ENCODE measurements around the gene RANBP1.

RANBP1 gene

DNA sequence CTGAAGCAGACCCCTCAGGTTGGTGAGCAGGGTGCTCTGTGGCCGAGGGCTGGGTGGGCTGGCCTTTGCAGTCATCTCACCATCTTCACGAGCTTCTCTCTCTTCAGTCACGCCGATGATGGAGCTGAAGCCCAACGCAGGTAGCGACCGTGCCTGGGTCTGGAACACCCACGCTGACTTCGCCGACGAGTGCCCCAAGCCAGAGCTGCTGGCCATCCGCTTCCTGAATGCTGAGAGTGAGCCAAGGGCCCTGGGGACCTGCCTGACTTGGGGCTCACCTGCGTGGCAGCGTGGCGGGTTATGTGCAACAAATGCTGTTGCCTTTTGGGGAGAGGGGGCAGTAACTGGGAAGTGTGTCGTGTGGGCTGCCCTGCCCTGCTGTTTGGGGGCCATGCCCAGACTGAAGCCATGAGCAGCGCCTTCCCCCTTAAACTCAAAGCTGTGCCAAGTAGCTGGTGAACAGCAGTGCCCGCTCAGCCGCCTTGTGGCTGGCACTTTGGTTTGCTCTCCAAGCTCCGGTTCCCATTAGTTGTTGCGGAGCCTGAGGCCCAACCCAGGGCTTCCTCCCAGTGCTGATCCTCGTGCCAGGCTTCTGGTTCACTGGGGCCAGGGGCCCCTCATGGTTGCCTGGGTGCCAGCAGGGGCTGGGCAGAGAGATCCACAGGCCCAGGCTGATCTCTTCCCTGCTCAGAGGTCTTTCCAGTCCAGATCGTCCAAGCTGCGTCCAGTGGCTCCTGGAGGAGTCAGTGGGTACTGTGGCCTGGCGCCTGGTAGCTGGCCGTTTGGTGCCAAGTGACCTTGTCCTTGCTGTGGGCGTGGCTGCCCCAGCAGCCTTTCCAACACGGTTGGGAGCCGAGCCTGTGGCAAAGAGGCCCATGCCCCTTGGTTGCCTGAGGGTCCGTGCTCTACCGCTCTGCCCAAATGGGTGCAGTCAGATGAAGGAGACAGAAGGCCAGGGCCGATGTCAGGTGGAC lies 9.6 kb downstream of the RANBP1 start:
- no peak for DNase-seq (ENCODE audit: low spot score)

DNA sequence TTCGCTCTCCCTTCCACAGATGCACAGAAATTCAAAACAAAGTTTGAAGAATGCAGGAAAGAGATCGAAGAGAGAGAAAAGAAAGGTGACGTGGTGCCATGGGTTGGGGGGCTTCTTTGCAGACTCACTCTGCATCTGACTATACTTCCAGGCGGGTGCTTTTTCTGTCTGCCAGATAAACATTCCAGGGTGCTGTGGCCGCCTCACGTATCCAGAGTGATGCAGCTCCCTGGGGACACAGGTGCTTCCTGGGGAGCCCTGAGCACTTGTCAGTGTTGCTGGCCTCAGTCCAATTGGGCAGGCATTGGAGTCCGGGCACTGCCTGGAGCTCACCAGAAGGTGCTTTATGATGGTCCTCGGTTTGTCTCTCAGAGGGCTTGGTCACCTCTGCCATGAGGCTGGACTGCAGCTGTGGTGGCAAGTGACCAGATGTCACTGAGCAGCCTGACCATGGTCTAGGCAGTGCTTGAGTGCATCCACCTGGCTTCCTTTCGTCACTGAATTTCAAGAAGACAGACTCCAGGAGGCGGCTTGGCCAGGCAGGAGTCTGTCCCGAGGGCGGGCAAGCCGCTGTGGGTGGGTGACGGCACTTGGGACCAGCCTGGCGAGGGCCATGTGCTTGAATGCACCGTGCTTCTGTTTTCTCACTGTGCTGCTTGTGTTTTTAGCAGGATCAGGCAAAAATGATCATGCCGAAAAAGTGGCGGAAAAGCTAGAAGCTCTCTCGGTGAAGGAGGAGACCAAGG lies 10.6 kb downstream of the RANBP1 start:
- no peak for DNase-seq (ENCODE audit: low spot score)

DNA sequence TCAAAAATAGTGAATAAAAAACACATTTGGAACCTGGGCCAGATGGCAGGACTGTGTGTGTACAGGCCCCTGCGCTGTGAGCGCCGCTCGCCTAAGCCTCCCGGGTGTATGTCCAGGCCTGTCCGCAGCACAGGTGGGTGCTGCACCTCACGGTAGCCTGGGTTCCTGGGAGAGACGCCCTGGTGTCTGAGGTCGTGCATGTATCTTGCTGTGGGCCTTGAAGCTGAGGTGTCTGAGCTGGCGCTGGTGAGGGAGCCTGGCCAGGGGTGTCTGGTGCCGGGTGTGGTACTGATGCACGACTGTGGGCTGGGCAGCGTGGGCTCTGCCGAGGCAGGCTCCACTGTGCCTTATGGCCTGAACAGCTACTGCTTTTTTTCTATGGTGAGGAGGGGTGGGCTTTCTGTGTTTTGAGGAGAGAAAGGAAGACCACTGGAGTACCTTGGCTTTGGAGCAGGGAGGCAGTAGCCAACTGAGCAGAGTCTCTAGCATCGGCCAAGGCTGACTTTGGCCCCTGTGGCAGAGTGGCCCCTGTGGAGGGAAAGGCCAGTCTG lies 11.5 kb downstream of the RANBP1 start:
- no peak for DNase-seq (ENCODE audit: low spot score)

DNA sequence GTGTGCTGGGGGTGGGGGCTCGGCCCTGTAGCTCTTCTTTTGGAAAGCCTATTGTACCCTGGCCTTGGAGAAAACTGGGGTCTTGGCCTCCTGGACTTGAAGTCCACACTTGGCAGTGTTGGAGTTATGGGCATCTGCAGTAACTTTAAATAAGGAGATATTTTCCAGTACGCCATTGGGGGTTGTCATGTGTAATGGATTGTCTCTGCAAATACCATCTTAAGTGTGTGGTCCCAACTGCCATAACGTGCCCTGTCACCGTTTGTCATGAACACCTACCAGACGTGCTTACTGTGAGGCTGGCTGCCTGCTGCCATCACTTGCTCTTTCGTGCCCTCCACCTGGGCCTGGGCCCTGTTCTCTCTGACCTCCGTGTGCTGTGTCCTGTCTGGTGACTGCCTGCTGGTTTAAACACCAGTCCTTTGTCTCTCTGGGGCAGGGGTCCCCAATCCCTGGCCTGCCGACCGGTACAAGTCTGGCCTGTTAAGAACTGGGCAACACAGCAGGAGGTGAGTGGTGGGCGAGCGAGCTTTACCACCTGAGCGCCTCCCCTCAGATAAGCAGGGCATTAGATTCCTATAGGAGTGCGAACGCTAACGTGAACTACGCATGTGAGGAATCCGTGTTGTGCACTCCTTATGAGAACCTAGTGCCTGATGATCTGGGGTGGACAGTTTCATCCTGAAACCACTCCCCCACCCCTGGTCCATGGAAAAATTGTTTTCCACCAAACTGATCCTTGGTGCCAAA lies 12.1 kb downstream of the RANBP1 start:
- no peak for DNase-seq (ENCODE audit: low spot score)

DNA sequence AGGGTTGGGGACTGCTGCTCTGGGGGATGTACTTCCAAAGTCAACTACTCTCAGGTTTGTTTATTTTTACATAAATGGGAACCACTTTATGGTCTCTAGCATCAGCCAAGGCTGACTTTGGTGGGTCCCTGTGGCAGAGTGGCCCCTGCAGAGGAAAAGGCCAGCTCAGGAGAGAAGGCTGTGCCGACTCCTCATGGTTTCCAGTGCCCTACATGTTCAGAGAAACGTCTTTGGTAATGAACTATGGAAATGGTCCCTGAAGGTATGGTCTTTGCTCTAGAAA lies 12.7 kb downstream of the RANBP1 start:
- no peak for DNase-seq (ENCODE audit: low spot score)

DNA sequence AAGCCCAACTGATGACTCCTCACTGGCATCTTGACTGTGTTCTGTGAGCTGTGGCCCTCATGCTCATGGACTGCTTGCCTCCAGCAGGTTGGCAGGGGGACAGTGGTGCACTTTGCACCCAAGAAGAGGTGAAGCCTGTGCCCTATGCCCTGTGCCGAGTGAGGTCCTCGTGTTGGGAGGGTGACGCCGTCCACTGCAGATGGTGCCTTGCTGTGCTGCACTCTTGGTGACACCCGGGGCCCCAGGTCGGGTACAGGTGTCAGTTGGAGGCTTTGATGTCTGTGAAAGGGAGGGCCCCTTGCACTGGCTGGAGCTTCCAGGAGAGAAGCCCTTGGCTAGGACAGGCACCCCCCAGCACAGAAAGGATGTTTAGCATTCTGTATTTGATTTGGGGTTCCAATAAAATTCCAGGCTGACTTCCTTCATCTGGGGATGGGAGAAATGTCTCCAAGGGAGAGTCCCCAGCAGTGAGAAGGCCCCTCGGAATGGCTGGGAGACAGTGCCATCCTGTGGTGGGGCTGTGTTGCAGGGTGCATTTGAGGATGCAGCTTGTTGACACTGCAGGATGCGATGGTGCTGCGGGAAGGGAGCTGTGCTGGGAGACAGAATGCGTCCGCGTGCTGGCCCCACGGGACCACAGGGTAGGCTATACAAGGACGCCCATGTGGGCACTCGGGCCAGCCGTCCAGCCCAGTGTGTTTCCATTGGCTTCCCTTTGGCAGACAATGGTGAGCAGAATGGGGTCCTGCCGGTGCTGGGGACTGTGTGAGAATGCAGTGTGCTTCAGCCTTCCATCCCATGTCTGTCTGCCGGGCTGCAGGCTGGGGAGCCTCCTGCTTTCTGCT lies 13.2 kb downstream of the RANBP1 start:
- peak; percentile 36 for DNase-seq (ENCODE audit: low spot score)

DNA sequence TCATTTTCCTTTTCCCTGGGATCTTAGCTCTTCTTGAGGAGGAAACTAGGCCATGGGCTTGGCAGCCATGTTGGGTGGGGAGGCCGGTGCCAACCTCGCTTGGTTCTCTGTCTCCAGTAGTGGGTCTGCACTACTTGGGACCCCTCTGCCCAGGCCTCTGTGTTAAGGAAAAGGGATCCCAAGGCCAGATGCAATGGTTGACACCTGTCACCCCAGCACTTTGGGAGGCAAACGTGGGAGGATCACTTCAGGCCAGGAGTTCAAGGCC lies 13.8 kb downstream of the RANBP1 start:
- no peak for DNase-seq (ENCODE audit: low spot score)

DNA sequence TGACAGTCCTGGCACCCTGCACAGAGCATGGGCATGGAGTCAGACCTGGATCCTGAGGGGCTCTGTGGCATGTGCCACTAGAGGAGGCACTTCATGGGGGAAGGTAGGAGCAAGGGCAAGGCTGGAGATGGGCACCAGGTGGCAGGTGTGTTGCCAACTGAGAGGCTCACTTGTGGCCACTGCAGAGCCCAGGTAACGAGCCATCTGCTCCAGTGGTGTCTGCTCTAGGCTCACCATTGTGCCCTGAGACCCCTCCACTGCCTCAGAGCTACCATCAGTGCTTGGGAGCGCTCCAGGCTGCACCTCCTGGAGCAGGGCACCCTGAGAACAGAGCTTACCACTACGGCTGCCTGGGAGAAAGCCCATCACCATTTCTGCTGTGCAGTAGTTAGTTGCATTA lies 14.4 kb downstream of the RANBP1 start:
- DNase-seq (ENCODE audit: low spot score) = no peak

DNA sequence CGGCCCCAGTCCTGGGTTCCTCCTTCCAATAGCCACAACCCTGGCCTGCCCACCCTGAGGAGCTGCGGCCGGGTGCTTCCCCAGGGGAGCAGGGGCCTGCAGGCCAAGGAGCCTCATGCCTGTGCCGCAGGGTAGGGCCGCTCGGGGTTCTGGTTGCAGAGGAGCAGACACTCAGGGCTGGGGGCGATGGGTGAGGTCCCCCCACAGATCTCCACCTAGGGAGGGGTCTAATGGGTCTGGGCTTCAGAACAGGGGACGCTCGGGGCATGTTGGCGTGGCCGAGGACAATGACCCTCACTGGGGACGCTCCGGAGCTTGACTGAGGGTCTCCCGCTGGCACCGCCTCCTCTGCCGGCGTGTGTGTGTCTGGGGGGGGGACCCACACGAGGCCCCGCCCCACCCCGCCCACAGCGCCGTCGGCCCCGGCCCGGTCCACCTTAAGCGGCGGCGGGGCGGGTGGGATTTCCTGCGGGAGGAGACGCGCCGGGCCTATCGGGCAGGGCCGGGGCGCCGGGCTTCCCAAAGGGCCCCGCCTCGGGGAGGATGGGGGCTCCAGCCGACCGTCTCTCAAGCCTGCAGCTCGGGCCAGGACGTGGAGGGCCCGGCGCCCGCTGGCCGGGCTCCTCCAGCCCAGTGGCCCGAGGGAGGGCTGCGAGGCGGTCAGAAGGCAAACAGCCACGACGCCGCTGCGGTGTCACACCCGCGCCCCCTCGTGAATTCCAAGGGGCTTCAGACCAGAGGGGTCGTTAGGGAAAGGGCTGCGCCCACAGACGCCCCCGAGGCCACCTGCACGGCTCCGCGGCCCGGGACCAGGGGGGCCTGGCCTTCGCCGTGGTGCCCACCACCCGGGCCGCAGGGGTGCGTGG lies 15.1 kb downstream of the RANBP1 start:
- peak; percentile 55 for DNase-seq (ENCODE audit: low spot score)

DNA sequence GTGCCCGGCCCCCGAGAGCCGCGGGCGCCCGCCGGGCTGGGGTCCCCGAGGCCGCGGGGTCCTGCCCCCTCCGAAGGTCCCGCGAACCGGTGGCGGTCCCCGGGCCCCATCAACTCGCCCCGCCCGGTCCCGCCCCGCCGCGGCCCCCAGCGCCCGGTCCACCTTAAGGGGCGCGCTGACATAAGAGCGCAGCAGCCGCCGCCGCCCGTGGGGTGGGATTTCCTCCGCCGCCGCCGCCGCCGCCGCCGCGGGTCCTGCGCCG lies 15.6 kb downstream of the RANBP1 start, which contains the start of gene ZDHHC8:
Gene ZDHHC8 (plus strand): TSS at position 208 of the 262 bp plus-strand sequence. CDS start 144 bp downstream, outside the sequence.
- DNase-seq (ENCODE audit: low spot score) = no peak

DNA sequence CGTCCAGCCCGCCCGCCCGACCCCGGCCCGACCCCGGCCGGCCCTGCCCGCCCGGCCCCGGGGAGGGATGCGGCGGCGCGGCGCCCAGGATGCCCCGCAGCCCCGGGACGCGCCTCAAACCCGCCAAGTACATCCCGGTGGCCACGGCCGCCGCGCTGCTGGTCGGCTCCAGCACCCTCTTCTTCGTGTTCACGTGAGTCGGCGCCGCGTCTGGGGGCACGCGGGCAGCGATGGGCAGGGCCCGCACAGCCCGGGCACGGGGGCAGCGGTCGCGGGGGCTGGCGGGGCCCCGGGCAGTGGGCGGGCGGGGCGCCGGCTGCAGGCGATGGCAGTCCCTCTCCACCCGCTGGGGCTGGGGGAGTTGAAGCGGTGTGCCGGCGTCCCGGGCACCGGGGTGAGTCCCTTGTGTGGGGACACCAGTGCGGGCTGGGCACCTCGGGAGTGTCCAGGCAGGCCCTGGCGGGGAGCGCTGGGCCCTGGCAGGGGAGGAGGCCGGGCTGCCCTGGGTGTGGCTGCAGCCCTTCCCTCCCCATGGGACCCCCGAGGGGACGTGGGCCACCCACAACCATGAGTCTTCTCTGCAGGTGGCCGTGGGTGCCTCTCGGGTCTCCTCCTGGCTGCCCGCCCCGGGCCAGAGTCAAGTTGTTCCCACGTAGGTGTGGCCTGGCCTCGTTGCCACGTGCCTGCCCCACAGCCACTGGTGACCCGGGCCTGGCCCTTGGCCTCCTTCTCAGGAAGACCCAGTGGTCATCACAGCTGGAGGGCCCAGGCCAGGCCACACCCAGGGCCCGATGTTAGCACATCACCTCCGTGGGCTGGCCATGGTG lies 16.2 kb downstream of the RANBP1 start:
- no peak for DNase-seq (ENCODE audit: low spot score)

DNA sequence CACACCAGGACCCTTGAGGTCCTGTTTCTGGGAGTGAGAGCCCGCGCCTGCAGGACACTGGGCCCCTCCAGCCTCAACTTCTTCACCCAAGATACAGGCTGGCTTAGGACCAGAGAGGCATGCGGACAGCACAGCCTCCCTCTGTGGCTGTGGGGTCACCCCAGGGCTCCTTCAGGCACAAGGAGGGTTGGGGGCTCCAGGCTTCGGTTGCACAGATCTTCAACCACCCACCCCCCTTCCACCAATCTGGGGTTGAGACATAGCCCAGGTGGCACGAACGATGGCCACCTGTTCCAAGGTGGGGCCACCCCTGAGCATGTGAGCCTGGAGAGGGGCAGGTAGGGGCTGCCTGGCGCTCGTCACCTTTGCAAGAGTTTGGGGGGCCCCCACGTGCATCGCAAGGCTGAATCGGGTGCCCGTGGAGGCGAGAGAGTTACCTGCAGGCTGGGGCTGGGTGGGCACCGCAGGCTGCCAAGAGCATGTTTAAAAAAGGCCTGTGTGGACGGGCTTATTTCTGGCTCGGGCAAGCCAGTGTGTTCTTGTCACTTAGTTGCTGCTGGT lies 16.9 kb downstream of the RANBP1 start:
- no peak for DNase-seq (ENCODE audit: low spot score)

DNA sequence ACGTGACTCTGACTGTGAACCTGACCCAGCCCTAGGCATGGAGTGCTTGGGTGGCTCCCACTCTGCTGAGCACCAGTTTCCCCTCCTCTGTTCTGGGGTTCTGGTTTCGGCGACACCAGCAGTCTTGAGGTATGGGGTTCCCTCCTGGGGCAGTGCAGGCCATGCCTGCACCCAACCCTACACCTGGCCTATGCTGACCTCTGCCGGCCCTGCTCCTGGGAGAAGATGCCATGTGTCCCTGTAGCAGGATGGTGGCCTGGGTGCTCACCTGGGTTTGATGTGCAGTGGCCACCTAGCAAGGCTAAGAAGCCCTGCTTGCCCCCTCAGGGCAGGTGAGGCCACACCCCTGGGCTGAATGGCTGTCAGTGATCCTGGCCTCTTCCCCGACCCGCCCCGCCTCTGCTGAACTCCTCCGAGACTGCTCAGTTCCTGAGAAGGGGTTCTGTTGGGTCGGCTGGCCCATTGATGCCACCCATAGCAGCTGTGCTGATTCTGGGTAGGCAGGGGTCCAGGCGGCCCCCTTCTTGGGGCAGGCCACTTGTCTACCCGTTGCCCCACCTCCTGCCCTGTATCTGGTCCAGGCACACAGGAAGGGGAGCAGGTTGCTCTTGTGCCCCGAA lies 18.1 kb downstream of the RANBP1 start:
- DNase-seq (ENCODE audit: low spot score) = no peak

DNA sequence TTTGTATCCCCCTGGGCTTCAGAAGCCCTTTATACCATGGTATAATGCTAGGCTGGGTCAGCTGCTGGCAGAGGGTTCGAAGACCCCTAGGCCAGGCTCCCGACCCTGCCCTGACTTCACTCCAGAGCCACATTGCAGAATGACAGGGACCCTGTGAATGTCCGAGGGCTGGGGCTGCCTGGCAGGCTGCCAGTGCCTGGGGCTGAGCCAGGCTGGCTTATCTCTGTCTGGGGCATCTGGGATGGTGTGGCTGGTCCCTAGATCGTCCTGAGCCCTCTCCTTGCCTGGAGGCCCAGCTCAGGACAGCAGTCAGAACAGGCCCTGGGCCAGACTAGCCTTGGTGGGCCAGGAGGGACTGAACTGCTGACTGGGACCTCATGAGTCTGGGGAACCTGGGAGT lies 19.4 kb downstream of the RANBP1 start:
- DNase-seq (ENCODE audit: low spot score) = no peak

DNA sequence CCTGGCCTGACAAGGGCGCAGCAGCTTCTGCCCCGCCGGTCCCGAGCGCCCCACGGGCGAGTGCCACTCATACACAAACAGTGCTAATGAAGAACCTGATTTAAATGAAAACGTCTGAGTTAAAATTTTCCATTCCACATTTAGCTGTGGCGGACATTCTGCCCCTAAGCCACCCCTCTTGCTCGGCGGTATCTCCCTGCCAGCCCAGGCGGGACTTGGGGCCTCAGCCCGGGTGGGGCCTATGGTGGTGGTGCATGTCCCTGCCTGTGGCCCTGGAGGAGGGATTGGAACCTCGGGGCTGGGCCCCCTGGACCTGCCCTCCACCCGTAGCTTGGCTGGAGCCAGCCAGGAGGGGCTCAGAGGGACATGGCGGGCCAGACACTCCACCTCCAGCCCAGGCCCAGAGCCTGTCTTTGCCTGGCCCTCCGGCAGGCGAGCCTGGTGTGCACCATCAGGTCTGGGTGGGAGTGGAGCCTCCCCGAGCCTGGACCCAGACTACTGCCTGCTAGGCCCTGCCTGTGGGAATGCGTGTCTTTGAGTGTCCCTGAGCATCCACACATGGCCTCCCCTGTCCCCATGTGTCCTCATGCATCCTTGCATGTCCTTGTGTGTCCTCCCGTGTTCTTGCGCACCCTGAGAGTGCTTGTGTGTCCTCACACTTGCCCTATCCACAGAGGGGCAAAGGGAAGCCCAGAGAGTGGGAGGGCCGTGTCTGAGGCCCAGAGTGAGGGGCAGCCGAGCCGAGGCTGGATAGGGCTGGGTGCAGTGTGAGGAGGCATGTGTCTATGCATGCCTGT lies 20.1 kb downstream of the RANBP1 start:
- DNase-seq (ENCODE audit: low spot score) = no peak

DNA sequence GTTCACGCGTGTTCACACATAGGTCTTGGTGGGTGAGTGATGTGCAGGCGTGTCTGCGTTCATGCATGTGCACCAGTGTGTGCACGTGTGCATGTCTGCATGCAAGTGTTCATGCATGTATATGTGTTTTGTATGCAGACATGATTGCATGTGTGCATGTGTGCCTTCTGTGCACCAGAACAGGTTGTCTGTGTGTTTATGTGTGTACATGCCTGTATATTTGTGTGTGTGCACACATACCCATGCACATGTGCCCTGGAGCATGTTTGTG lies 20.6 kb downstream of the RANBP1 start:
- no peak for DNase-seq (ENCODE audit: low spot score)

DNA sequence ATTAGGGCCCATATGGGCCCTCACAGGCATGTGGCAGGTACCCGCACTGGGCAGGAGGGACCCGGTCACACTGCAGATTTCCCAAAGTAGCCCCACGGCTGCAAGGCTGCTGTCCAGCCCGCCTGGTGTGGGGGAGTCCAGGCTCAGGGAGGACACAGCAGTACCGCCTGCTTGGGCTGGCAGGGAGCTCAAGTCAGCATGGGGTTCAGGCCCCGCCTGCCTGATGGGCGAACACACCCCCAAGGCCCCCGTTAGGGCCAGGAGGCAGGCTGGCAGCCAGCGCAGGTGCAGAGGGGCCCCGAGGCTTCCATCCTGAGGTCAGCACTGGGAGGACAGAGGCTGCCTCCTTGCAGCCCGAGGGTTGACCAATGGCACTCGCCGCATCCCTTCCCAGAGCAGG lies 21.2 kb downstream of the RANBP1 start:
- no peak for DNase-seq (ENCODE audit: low spot score)

DNA sequence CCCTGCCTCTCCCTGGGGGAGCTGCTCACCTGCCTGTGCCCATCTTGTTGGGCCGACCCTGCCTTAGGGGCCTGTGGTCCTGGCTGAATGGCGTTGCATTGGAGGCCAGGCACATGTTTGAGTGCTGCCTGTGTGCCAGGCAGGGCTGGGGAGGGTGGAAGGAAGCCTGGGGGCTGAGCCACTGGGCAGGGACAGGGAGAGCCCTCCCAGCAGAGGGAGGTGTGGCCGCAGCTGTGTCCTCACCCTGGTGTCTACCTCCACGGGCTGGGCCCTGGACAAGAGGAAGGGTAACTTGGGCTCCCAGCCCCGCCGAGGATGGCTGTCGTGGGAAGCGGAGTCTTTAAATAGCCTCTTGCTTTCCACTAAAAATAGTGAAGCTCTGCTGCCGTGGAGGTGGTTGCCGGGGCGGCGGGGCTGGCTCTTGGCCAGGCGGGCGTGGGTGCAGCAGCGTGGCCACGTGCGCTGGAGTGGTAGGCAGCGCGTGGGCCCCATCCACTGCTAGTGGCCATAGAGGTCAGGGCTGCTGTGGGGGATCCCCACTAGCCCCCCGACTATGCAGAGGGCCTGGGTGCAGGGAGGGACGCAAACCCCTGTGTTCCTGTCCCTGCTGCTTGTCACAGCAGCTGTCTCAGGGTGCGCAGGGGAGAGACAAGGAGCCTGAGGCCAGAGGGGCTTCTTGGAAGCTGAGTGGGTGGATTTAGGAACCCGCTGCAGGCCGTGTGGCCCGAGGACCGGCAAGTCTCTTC lies 21.9 kb downstream of the RANBP1 start:
- DNase-seq (ENCODE audit: low spot score) = no peak

Data from kidney capillary endothelial cell (primary cell).